HepG2 (cell line): ENCODE measurements around the gene ELP2. TPM values are rescaled to one million over a fixed set of nuclear protein-coding genes. Genes with fewer than 3 reads are reported as not detected.

Experiments used
- ATAC-seq: fragments of 200-7000 bp; cut with Tn5 transposase; 3 replicates; pipeline ENCODE4 v1.9.1; 2020; ENCODE audit warnings: mild to moderate bottlenecking, moderate library complexity
- BruUV-seq: library from RNA; stranded (reverse); fragments of 400-500 nt; replicated peaks from 2 replicates; lab custom pipeline; 2021; lab: Mats Ljungman, UMichigan
- CTCF ChIA-PET: fragments of 300-600 bp; formaldehyde crosslinking; extraction: SDS; loops from one replicate; lab custom pipeline; 2021; ENCODE audit warnings: low total read pairs, inconsistent platforms, low intra/inter-chr PET ratio; lab: Yijun Ruan, JAX
- POLR2A ChIA-PET: fragments of 350-600 bp; sonication (Branson Sonifier 250); formaldehyde crosslinking; loops from one replicate; lab custom pipeline; 2020; ENCODE audit warnings: antibody characterized with exemption, inconsistent platforms; lab: Yijun Ruan, JAX
- DNase-seq: peaks from one replicate; pipeline ENCODE4 v3.0.0-alpha.2; 2015; ENCODE audit warnings: low spot score
- FAIRE-seq: peaks from 3 replicates; lab custom pipeline; 2011; peaks lifted over from hg19 to GRCh38; lab: Jason Lieb, UNC
- H2AFZ ChIP-seq: one replicate; pipeline ENCODE4 v1.6.1; 2011; ENCODE audit warnings: low read length, inconsistent platforms
- H3K27ac ChIP-seq: fragments of 300-600 bp; 3 replicates; pipeline ENCODE4 v1.8.0; 2011; ENCODE audit warnings: mixed run types, mild to moderate bottlenecking, mixed read lengths, low read length, inconsistent platforms; ENCODE audit not compliant: insufficient read depth; ENCODE audit errors: extremely low read length
- H3K27me3 ChIP-seq, 2 experiments: fragments of 200-600 bp in 1 of 2; 2 replicates in 1 of 2; 3 replicates in 1 of 2; pipeline versions ENCODE4 v1.6.0 to v1.8.0; 2011; ENCODE audit warnings: low read length in 2 of 2, mild to moderate bottlenecking in 2 of 2, moderate library complexity in 2 of 2, inconsistent platforms in 1 of 2; ENCODE audit not compliant: insufficient read depth in 2 of 2, control insufficient read depth in 1 of 2
- H3K36me3 ChIP-seq, 2 experiments: fragments of 200-600 bp in 1 of 2; replicated peaks in 1 of 2; 2 replicates in 1 of 2; 3 replicates in 1 of 2; pipeline versions ENCODE4 v1.5.1 to v1.8.0; 2011; ENCODE audit warnings: low read length in 2 of 2, inconsistent platforms in 1 of 2; ENCODE audit not compliant: insufficient read depth in 2 of 2, control insufficient read depth in 1 of 2
- H3K4me1 ChIP-seq: 2 replicates; pipeline ENCODE4 v1.5.1; 2012; ENCODE audit warnings: low read length, inconsistent platforms; ENCODE audit not compliant: insufficient read depth
- H3K4me2 ChIP-seq: 2 replicates; pipeline ENCODE4 v1.6.0; 2011; ENCODE audit warnings: low read depth, low read length, inconsistent platforms
- H3K4me3 ChIP-seq, 3 experiments: fragments of 200-600 bp in 1 of 3; sonication (generic), shearing (Covaris generic) in 1 of 3; replicated peaks in 1 of 3; 2 replicates each; pipeline ENCODE4 v1.5.1; 2011 to 2016; ENCODE audit warnings: low read length in 3 of 3, inconsistent platforms in 2 of 3, low read depth in 2 of 3, mild to moderate bottlenecking in 2 of 3, control low read depth in 1 of 3, mixed read lengths in 1 of 3; ENCODE audit not compliant: insufficient read depth in 1 of 3
- H3K79me2 ChIP-seq: one replicate; pipeline ENCODE4 v1.6.1; 2011; ENCODE audit warnings: low read length, inconsistent platforms; ENCODE audit not compliant: insufficient read depth
- H3K9ac ChIP-seq: 2 replicates; pipeline ENCODE4 v1.6.0; 2011; ENCODE audit warnings: mild to moderate bottlenecking, low read depth, low read length, inconsistent platforms; ENCODE audit not compliant: insufficient read depth
- H3K9me3 ChIP-seq: 2 replicates; pipeline ENCODE4 v1.5.1; 2012; ENCODE audit warnings: mild to moderate bottlenecking, low read length
- H4K20me1 ChIP-seq: 2 replicates; pipeline ENCODE4 v1.6.0; 2011; ENCODE audit warnings: inconsistent platforms, mild to moderate bottlenecking, low read length, moderate library complexity; ENCODE audit not compliant: insufficient read depth
- FOSL1 ChIP-seq: sonication (generic); formaldehyde crosslinking; IDR thresholded peaks from 2 replicates; pipeline ENCODE4 v1.9.0; 2021; ENCODE audit warnings: missing genetic modification reagents, borderline replicate concordance
- GMEB1 ChIP-seq: sonication (generic); formaldehyde crosslinking; IDR thresholded peaks from 2 replicates; pipeline ENCODE4 v1.5.1; 2020; ENCODE audit warnings: missing genetic modification reagents, mild to moderate bottlenecking, borderline replicate concordance
- HMGXB3 ChIP-seq: sonication (generic); formaldehyde crosslinking; IDR thresholded peaks from 2 replicates; pipeline ENCODE4 v1.4.0; 2020; ENCODE audit warnings: missing genetic modification reagents, borderline replicate concordance
- MAX ChIP-seq: IDR thresholded peaks from 2 replicates; pipeline ENCODE4 v1.6.1; 2012; ENCODE audit warnings: inconsistent platforms
- MNT ChIP-seq: fragments of 450-650 bp; IDR thresholded peaks from 2 replicates; pipeline ENCODE4 v1.6.1; 2016
- NPAS2 ChIP-seq: sonication (generic); formaldehyde crosslinking; IDR thresholded peaks from 2 replicates; pipeline ENCODE4 v1.8.0; 2022; ENCODE audit warnings: mild to moderate bottlenecking, missing genetic modification reagents, borderline replicate concordance
- PAF1 ChIP-seq: IDR thresholded peaks from 2 replicates; pipeline ENCODE4 v1.6.1; 2016; ENCODE audit warnings: missing genetic modification reagents, missing compliant biosample characterization
- PRDM15 ChIP-seq: sonication (generic); formaldehyde crosslinking; IDR thresholded peaks from 2 replicates; pipeline ENCODE4 v1.4.0; 2020; ENCODE audit warnings: missing genetic modification reagents
- ZKSCAN8 ChIP-seq: IDR thresholded peaks from 2 replicates; pipeline ENCODE4 v1.6.1; 2016; ENCODE audit warnings: borderline replicate concordance, missing genetic modification reagents, missing compliant biosample characterization
- ZNF510 ChIP-seq: sonication (generic); formaldehyde crosslinking; IDR thresholded peaks from 2 replicates; pipeline ENCODE4 v1.4.0; 2020; ENCODE audit warnings: low read depth, mild to moderate bottlenecking, missing genetic modification reagents
- ZNF775 ChIP-seq: sonication (generic); formaldehyde crosslinking; IDR thresholded peaks from 2 replicates; pipeline ENCODE4 v1.4.0; 2020; ENCODE audit warnings: missing genetic modification reagents, mild to moderate bottlenecking, moderate library complexity, borderline replicate concordance
- ZSCAN20 ChIP-seq: sonication (generic); formaldehyde crosslinking; IDR thresholded peaks from 2 replicates; pipeline ENCODE4 v1.4.0; 2020; ENCODE audit warnings: missing genetic modification reagents, mild to moderate bottlenecking, borderline replicate concordance
- in situ Hi-C: cut with HindIII; loops from 2 replicates; pipeline ENCODE4 v1.10.0; 2017; ENCODE audit warnings: low pct_unique_long_range_greater_than_20kb; ENCODE audit not compliant: extremely low pct_ligation_motif_present
- intact Hi-C: fragments of 100-400 bp; cut with micrococcal nuclease; formaldehyde crosslinking; loops from one replicate; pipeline ENCODE4 v1.10.0; 2022; ENCODE audit not compliant: unreplicated experiment
- polyA plus RNA-seq, 8 experiments: library from polyadenylated mRNA; depleted of rRNA in 3 of 8; stranded (reverse) in 7 of 8; unstranded in 1 of 8; fragments of >200 nt; fragmentation: Illumina TruSeq in 4 of 8; extraction: Trizol in 4 of 8; gene quantifications; 2 replicates each; pipeline versions ENCODE4 v1.2.1 to v1.2.3, GENCODE V29; 2011 to 2016; ENCODE audit warnings: low read depth in 4 of 8, missing spikeins in 1 of 8, mixed read lengths in 1 of 8; ENCODE audit not compliant: insufficient read depth in 1 of 8
- total RNA-seq, 5 experiments: library from RNA; depleted of rRNA; stranded (reverse); fragments of >200 nt; fragmentation: Illumina TruSeq; extraction: Trizol; gene quantifications; 2 replicates each; pipeline ENCODE4 v1.2.3, GENCODE V29; 2016; ENCODE audit warnings: low read depth in 1 of 5

Gene ELP2
- total and polyA plus RNA-seq, 2 of the 13 experiments (the other 11 are each of a cell fraction or from before 2014, with no cell fraction given): 98.7 to 100 TPM

GRCh38 chr18:36157441-36157840 lies 27.7 kb downstream of the ELP2 start:
- Histone ChIP-seq H3K27ac (no peak overlapping the region), H4K20me1 (no peaks in the 10 kb centered on the region), H3K27me3 (no peaks in the 10 kb centered on the region), H3K4me1 (peaks cover 16% of the 10 kb centered on the region), H3K4me3 (no peak overlapping the region), H3K79me2 (peaks cover 5% of the 10 kb centered on the region), H3K9ac (no peak overlapping the region), H3K36me3 (peaks cover 16 to 89% of the 10 kb centered on the region in 2 experiments), H3K9me3 (no peaks in the 10 kb centered on the region), H2AFZ (no peak overlapping the region), H3K4me2 (no peak overlapping the region)
- DNase-seq (no peak), ATAC-seq (no peak), FAIRE-seq (no peak)
- intact Hi-C loops (no loop called here), in situ Hi-C loops (no loop called here)
- no TSS peak for BruUV-seq
- ChIA-PET POLR2A (interaction anchor here (1.3 kb wide), 1 partner anchor 30 kb away, joined by 3 read pairs; no protein-coding TSS in a partner anchor), CTCF (no interaction called here)
- TF ChIP-seq MAX: no peak
- no peak for TF ChIP-seq ZSCAN20
- TF ChIP-seq ZKSCAN8: no peak
- TF ChIP-seq PAF1 (CRISPR knock-in tag): no peak
- no peak for TF ChIP-seq ZNF510
- no peak for TF ChIP-seq ZNF775 (CRISPR knock-in tag)
- no peak for TF ChIP-seq NPAS2 (CRISPR knock-in tag)
- no peak for TF ChIP-seq GMEB1 (CRISPR knock-in tag)
- TF ChIP-seq PRDM15 (CRISPR knock-in tag): no peak
- no peak for TF ChIP-seq MNT
- TF ChIP-seq FOSL1 (CRISPR knock-in tag): no peak
- no peak for TF ChIP-seq HMGXB3 (CRISPR knock-in tag)
